GM21447 (cell line): ENCODE results near the gene VSIG10L.

Source experiments
- ATAC-seq: cut with Tn5 transposase; IDR thresholded peaks from one replicate; pipeline ENCODE4 v1.9.1; 2021; ENCODE audit not compliant: unreplicated experiment

VSIG10L gene

GRCh38 chr19:51318687-51319648 is 23.0 kb downstream of the VSIG10L start:
- no peak for ATAC-seq

GRCh38 chr19:51317968-51318367 is 24.0 kb downstream of the VSIG10L start:
- ATAC-seq, result no peak

- no peak for ATAC-seq
These were observed 24.6 kb downstream of the VSIG10L start for GRCh38 chr19:51317376-51317775.

DNA sequence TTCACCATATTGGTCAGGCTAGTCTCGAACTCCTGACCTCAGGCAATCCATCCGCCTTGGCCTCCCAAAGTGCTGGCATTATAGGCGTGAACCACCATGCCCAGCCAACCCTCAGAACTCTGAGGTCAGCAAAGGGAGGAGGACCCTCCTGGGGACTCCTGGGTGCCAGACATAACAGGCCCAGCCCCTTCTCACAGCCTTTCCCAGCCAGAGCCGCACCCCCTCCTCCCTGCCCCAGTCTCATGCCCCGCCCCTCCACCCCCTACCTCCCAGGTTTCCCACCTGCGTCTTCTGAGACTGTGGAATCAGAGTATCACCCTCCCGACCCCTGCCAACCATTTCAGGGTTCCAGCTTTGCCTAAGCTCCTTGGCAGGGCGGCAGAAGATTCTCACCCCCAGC is 25.3 kb downstream of the VSIG10L start:
- ATAC-seq, result no peak

DNA sequence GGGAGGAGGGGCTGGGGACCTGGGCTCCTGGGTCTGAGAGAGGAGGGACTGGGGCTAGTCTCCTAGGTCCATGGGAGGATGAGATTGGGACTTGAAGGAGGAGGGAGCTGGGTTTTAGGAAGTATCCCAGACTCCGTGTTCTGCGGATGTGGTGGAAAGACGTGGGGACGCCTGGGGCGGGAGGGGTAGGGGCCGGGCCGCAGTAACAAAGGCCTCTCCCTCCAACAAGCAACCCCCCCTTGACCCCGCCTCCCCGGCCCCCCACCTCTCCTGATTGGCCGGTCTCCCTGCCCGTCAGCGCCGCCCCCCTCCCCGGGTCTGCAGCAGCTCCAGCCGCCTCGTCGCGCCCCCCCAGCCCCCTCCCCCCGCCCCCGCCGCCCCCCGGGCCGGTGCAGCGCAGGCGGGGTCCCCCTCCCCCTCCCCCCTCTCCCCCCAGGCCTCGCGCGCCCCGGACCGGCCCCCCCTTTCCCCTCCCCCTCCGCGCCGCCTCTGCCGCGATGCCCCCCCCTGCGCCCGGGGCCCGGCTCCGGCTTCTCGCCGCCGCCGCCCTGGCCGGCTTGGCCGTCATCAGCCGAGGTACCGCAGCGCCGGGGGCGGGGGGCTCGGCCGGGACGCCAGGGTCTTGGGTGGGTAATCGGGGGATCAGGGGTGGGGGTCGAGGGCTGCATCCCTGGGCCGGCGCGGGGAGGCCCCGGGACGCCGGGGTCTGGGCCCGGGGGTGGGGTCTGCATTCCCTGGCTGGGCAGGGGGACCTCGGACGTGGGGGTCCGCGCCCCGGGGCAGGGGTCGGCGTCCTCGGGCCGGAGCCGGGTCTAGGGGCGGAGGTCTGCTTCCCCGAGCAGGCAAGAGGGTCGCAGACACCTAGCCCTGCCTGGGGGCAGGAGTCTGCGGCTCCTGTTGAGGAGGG is 30.3 kb downstream of the VSIG10L start, which contains the start of gene IGLON5:
IGLON5 (plus strand) TSS at position 294 of the 907 bp plus-strand sequence; CDS start at position 498, 204 bp downstream.
- ATAC-seq, result no peak

GRCh38 chr19:51305479-51305878 is 36.5 kb downstream of the VSIG10L start:
- no peak for ATAC-seq

DNA sequence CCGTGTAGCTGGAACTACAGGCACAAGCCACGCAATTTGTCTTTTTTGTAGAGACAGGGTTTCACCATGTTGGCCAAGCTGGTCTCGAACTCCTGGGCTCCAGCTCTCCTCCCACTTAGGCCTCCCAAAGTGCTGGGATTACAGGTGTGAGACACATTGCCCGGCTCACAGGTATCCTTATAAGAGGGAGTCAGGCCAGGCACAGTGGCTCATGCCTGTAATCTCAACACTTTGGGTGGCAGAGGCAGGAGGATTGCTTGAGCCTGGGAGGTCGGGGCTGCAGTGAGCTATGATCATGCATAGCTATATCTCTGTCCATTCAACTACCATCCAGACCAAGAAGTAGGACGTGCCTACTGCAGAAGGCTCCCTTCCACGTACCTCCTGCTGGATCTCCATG is 40.7 kb downstream of the VSIG10L start:
- no peak for ATAC-seq

GRCh38 chr19:51297406-51297805 is 44.5 kb downstream of the VSIG10L start:
- ATAC-seq, result no peak

GRCh38 chr19:51296336-51297093 is 45.4 kb downstream of the VSIG10L start:
- ATAC-seq, result no peak

DNA sequence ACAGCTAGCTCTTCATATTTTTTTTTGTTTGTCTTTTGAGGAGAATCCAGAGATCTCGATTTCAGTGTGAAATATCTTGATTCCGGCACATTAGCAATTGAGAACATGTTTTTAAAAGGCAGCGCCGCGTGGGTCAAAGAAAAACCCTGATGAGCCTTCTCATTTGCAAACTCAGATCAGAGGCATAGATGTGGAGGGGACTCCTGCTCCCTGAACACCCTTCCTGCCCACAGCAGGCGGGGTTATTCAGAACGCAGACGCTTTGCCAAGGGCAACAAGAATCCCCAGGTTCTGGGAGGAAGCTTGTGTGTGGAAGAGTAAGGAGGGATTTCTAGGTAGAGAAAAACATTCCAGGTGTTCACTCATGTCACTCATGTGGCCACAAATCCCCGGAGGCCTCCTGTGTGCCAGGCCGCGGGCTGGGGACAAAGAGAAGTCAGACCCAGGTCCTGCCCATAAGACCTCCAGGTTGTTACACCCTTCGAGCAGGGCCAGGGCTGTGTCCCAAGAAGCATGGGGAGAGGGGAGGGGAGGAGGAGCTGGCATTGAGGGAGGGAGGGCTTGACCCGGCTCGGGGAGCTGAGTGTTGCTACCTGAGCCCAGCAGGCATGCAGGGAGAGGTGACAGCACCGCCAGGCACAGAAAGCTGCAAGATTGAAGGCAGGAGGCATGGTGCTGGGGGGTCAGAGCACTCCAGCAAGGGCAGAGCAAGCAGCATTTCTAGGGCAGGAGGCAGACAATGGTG is 46.4 kb downstream of the VSIG10L start:
- ATAC-seq, result no peak

GRCh38 chr19:51294977-51295375 is 47.0 kb downstream of the VSIG10L start:
- no peak for ATAC-seq

- ATAC-seq, result no peak
These were observed 47.5 kb downstream of the VSIG10L start for GRCh38 chr19:51294211-51294976.

- ATAC-seq, result no peak
These were observed 48.2 kb downstream of the VSIG10L start for GRCh38 chr19:51293571-51294210.

DNA sequence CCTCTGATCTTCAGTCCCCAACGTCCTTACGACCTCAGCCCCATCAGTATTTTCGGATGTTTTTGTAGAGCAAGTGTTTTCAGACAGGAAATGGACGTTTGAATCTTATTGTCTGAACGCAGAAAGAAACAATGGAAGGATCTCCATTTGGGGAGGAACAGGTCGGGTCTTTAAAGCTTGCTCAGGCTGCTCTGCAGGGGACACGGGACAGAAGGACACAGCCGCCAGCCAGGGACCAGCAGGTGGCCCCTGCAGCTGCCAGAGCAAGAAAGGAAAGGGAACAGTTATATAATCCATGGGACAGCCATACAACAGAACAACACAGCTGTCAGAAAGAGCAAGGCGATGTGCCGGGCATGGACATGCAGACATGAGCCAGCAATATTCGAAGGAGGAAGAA is 49.0 kb downstream of the VSIG10L start:
- no peak for ATAC-seq

DNA sequence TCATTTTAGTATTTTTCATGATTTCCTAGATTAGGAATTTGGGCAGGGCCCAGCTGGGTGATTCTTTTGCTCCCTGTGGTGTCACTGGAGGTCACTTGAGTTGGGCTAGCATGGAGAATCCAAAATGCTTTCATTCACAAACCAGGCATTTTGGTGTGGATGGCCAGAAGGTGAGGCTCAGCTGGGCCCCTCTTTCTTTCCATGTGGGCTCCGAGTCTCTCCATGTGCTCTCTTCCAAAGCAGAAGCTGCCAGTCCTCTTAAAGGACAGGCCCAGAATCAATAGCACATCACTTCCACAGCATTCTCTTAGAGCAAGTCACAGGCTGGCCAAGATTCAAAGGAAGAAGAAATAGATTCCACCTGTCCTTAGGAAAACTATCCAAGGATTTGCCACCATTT is 52.3 kb downstream of the VSIG10L start:
- no peak for ATAC-seq

DNA sequence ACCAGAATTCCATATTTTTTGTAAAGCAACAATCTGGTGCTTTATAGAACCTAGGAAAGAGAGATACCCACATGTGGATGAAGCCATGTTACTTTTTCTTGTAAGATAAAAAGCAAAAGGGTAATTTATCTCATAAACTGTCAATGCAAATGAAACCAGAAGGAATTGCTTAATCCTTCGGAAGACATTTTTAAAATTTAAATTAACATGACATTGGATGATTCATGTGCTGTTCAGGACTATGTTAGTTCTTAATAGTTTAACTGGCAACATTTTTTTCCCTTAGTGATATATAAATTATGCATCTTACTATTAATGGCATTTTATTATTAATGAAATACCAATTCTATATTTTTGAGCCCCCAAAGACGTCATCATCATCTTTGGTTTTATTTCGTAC is 56.3 kb downstream of the VSIG10L start:
- ATAC-seq, result no peak

GRCh38 chr19:51282335-51282734 is 59.6 kb downstream of the VSIG10L start:
- ATAC-seq, result no peak
